Measurements from ENCODE around the gene CNGA2.

Gene CNGA2

DNA sequence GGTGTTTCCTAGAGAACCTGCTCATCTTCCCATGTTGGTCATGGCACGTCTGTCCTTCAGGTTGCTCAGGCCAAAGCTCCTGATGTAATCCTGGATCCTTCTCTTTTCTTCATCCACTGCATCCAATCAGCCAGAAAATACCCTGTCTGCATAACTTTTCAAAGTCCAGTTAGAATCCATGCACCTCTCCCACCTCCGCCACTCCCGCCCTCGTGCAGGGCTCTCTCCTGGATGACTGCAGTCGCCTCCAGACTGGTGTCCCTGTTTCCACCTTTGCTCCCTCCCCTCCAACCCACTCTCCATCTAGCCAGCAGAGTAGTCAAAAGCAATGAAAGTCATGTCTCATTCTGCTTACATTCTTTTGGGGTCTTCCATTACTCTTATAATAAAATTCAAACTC, 16.0 kb downstream of the CNGA2 start:
- no peaks in the 10 kb centered on the region for H3K36me3 ChIP-seq (ENCODE audit: low read length)
- H3K9me2 ChIP-seq (replicated peaks; ENCODE audit: insufficient read depth, low read length): no peaks in the 10 kb centered on the region
- TF ChIP-seq, protein P1, sequence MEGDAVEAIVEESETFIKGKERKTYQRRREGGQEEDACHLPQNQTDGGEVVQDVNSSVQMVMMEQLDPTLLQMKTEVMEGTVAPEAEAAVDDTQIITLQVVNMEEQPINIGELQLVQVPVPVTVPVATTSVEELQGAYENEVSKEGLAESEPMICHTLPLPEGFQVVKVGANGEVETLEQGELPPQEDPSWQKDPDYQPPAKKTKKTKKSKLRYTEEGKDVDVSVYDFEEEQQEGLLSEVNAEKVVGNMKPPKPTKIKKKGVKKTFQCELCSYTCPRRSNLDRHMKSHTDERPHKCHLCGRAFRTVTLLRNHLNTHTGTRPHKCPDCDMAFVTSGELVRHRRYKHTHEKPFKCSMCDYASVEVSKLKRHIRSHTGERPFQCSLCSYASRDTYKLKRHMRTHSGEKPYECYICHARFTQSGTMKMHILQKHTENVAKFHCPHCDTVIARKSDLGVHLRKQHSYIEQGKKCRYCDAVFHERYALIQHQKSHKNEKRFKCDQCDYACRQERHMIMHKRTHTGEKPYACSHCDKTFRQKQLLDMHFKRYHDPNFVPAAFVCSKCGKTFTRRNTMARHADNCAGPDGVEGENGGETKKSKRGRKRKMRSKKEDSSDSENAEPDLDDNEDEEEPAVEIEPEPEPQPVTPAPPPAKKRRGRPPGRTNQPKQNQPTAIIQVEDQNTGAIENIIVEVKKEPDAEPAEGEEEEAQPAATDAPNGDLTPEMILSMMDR (IDR thresholded peaks at IDR 0.05; ENCODE audit: insufficient read depth, low read length, poor library complexity, severe bottlenecking): no peak
- no peak for TF ChIP-seq EZH2phosphoT487 (conservative IDR thresholded peaks at IDR 0.05; ENCODE audit: low read length)
- no peak overlapping the region for H3K9ac ChIP-seq (ENCODE audit: low read length)
- no peaks in the 10 kb centered on the region for H3K27me3 ChIP-seq (ENCODE audit: low read length)
- H3K79me2 ChIP-seq (ENCODE audit: insufficient read depth, low read length): no peaks in the 10 kb centered on the region
- no peak overlapping the region for H3K4me3 ChIP-seq (ENCODE audit: insufficient read depth, low read length, poor library complexity, severe bottlenecking)
- no peak overlapping the region for H3K27ac ChIP-seq (ENCODE audit: low read depth, low read length)
- H2AFZ ChIP-seq (ENCODE audit: low read depth, low read length, severe bottlenecking): no peak overlapping the region
- H3K9me3 ChIP-seq (ENCODE audit: insufficient read depth, low read length): no peaks in the 10 kb centered on the region
- H3F3A ChIP-seq (ENCODE audit: insufficient read depth): no peaks in the 10 kb centered on the region
- no peaks in the 10 kb centered on the region for H4K20me1 ChIP-seq (ENCODE audit: low read depth, low read length)
- no peak overlapping the region for H3K4me2 ChIP-seq (ENCODE audit: low read depth, low read length, poor library complexity, severe bottlenecking)

DNA sequence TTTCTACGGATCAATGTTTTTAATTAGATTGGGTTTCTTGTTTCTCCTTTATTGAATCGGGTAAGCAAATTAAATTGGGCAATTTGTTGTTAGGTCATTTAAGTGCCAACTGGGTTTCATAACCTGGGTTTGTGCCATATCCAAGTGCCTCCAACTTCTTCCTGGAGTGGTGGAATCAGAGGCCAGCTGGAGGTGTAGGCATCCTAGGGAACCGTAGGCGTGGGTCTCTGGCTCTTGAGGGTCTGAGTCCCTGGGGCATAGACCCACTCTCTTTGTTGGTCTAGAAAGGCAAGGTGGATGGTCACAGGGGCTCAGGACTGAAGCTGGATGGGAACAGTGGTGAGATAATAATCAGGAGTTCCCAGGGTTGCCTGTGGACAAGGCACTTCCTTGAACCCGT, 18.3 kb downstream of the CNGA2 start:
- no peak overlapping the region for H3K9ac ChIP-seq (ENCODE audit: low read length)
- H3K4me3 ChIP-seq (ENCODE audit: insufficient read depth, low read length, poor library complexity, severe bottlenecking): no peak overlapping the region
- H3K4me2 ChIP-seq (ENCODE audit: low read depth, low read length, poor library complexity, severe bottlenecking): no peak overlapping the region
- H3K27me3 ChIP-seq (ENCODE audit: low read length): no peaks in the 10 kb centered on the region
- no peaks in the 10 kb centered on the region for H3F3A ChIP-seq (ENCODE audit: insufficient read depth)
- TF ChIP-seq, protein P1 (IDR thresholded peaks at IDR 0.05; ENCODE audit: insufficient read depth, low read length, poor library complexity, severe bottlenecking): no peak
- TF ChIP-seq EZH2phosphoT487 (conservative IDR thresholded peaks at IDR 0.05; ENCODE audit: low read length): no peak
- H3K36me3 ChIP-seq (ENCODE audit: low read length): no peaks in the 10 kb centered on the region
- H3K27ac ChIP-seq (ENCODE audit: low read depth, low read length): no peak overlapping the region
- no peaks in the 10 kb centered on the region for H3K79me2 ChIP-seq (ENCODE audit: insufficient read depth, low read length)
- no peaks in the 10 kb centered on the region for H4K20me1 ChIP-seq (ENCODE audit: low read depth, low read length)
- no peaks in the 10 kb centered on the region for H3K9me3 ChIP-seq (ENCODE audit: insufficient read depth, low read length)
- H3K9me2 ChIP-seq (replicated peaks; ENCODE audit: insufficient read depth, low read length): no peaks in the 10 kb centered on the region
- H2AFZ ChIP-seq (ENCODE audit: low read depth, low read length, severe bottlenecking): no peak overlapping the region

DNA sequence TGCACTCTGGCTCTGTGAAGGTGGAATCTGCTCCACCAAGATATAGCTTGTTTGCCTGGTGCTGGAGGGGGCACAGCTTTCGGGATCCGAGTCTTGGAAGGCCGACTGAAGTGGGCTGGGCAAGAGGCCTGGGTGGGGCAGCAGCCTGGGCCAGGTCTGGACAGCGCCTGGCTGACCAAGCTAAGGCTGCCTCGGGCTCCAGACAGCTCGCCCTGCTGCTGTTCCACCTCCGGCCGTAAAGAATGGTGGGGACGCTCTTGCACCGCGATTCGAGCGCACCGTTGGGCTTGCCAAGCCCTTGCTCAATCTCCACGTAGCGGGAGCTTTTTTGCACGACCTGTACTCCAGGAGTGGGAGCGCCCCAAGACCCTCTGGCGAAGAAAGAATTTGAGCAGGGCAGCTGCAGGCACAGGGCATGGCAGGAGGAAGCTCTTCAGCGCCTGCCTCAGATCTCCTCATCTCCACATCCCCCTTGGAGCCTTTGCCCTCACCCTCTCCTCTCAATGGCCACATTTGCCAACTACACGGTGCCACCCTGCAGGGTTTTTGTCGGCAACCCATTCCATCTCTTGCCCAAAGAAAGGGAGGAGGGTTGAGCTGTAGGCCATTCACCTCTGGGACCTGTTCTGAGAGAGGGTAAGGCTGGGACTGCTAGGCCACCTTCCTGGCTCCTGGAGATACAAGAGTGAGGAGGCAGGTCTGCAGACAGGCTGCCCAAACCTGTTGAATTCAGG, 18.9 kb downstream of the CNGA2 start:
- no peaks in the 10 kb centered on the region for H4K20me1 ChIP-seq (ENCODE audit: low read depth, low read length)
- H3K79me2 ChIP-seq (ENCODE audit: insufficient read depth, low read length): no peaks in the 10 kb centered on the region
- H3K27ac ChIP-seq (ENCODE audit: low read depth, low read length): no peak overlapping the region
- TF ChIP-seq EZH2phosphoT487 (conservative IDR thresholded peaks at IDR 0.05; ENCODE audit: low read length): no peak
- TF ChIP-seq, protein P1 (IDR thresholded peaks at IDR 0.05; ENCODE audit: insufficient read depth, low read length, poor library complexity, severe bottlenecking): no peak
- H3F3A ChIP-seq (ENCODE audit: insufficient read depth): no peaks in the 10 kb centered on the region
- no peak overlapping the region for H3K4me3 ChIP-seq (ENCODE audit: insufficient read depth, low read length, poor library complexity, severe bottlenecking)
- no peak overlapping the region for H3K4me2 ChIP-seq (ENCODE audit: low read depth, low read length, poor library complexity, severe bottlenecking)
- no peak overlapping the region for H2AFZ ChIP-seq (ENCODE audit: low read depth, low read length, severe bottlenecking)
- H3K27me3 ChIP-seq (ENCODE audit: low read length): no peaks in the 10 kb centered on the region
- no peaks in the 10 kb centered on the region for H3K36me3 ChIP-seq (ENCODE audit: low read length)
- no peaks in the 10 kb centered on the region for H3K9me3 ChIP-seq (ENCODE audit: insufficient read depth, low read length)
- no peaks in the 10 kb centered on the region for H3K9me2 ChIP-seq (replicated peaks; ENCODE audit: insufficient read depth, low read length)
- H3K9ac ChIP-seq (ENCODE audit: low read length): no peak overlapping the region
